TTC549 (cell line): ENCODE measurements around the gene CREB3L2.

Experiments used
- FAIRE-seq: peaks from 2 replicates; lab custom pipeline; 2012; peaks lifted over from hg19 to GRCh38; lab: Jason Lieb, UNC

The CREB3L2 gene

GRCh38 chr7:137898839-137899721 is 102.8 kb downstream of the CREB3L2 start:
- FAIRE-seq = no peak

- no peak for FAIRE-seq
Measured at GRCh38 chr7:137895301-137896221, 106.3 kb downstream of the CREB3L2 start.

- no peak for FAIRE-seq
Measured at GRCh38 chr7:137893143-137893742, 108.6 kb downstream of the CREB3L2 start.

GRCh38 chr7:137891016-137891655 is 110.8 kb downstream of the CREB3L2 start:
- no peak for FAIRE-seq

GRCh38 chr7:137890449-137890921 is 111.4 kb downstream of the CREB3L2 start:
- no peak for FAIRE-seq

- no peak for FAIRE-seq
Measured at GRCh38 chr7:137888241-137888640, 113.6 kb downstream of the CREB3L2 start.

GRCh38 chr7:137886746-137887145 is 115.1 kb downstream of the CREB3L2 start:
- no peak for FAIRE-seq

GRCh38 chr7:137886281-137886680 is 115.6 kb downstream of the CREB3L2 start:
- no peak for FAIRE-seq

GRCh38 chr7:137885678-137886077 is 116.2 kb downstream of the CREB3L2 start:
- FAIRE-seq = no peak

GRCh38 chr7:137882806-137883205 is 119.1 kb downstream of the CREB3L2 start:
- FAIRE-seq = no peak

- FAIRE-seq = no peak
Measured at GRCh38 chr7:137882261-137882668, 119.6 kb downstream of the CREB3L2 start.

GRCh38 chr7:137881607-137882260 is 120.2 kb downstream of the CREB3L2 start:
- FAIRE-seq = no peak

GRCh38 chr7:137880432-137880831 is 121.5 kb downstream of the CREB3L2 start:
- FAIRE-seq = no peak

GRCh38 chr7:137879357-137880158 is 122.3 kb downstream of the CREB3L2 start:
- no peak for FAIRE-seq

GRCh38 chr7:137878333-137878961 is 123.4 kb downstream of the CREB3L2 start:
- FAIRE-seq = no peak

GRCh38 chr7:137877027-137877675 is 124.7 kb downstream of the CREB3L2 start:
- no peak for FAIRE-seq

- FAIRE-seq = no peak
Measured at GRCh38 chr7:137875746-137876145, 126.1 kb downstream of the CREB3L2 start.

- FAIRE-seq = no peak
Measured at GRCh38 chr7:137873979-137874777, 127.7 kb downstream of the CREB3L2 start.

GRCh38 chr7:137873524-137873923 is 128.4 kb downstream of the CREB3L2 start:
- FAIRE-seq = no peak
